Liver (tissue), 9 donors: ENCODE data around the gene DERL3. TPM values are rescaled to one million over a fixed set of nuclear protein-coding genes. Genes with fewer than 3 reads are reported as not detected.

Experiments used
- DNase-seq: peaks from one replicate; pipeline ENCODE4 v3.0.0-alpha.2; 2017; ENCODE audit warnings: low spot score
- H3K27ac ChIP-seq, 2 donors: one replicate each; pipeline ENCODE4 v1.7.0; 2013; ENCODE audit warnings: inconsistent platforms in 2 of 2, low read length in 2 of 2, control low read depth in 1 of 2, low read depth in 1 of 2, mild to moderate bottlenecking in 1 of 2
- H3K27me3 ChIP-seq, 4 donors: one replicate each; pipeline versions ENCODE4 v1.6.1 to v1.7.0; 2013; ENCODE audit warnings: low read length in 3 of 4, inconsistent platforms in 1 of 4, mild to moderate bottlenecking in 1 of 4, moderate library complexity in 1 of 4; ENCODE audit not compliant: control insufficient read depth in 4 of 4, insufficient read depth in 4 of 4
- H3K36me3 ChIP-seq, 4 donors: one replicate each; pipeline versions ENCODE4 v1.6.1 to v1.7.0; 2013; ENCODE audit warnings: low read length in 3 of 4, mild to moderate bottlenecking in 3 of 4, low read depth in 1 of 4, moderate library complexity in 1 of 4; ENCODE audit not compliant: control insufficient read depth in 4 of 4, insufficient read depth in 3 of 4
- H3K4me1 ChIP-seq, 4 donors: one replicate each; pipeline versions ENCODE4 v1.6.1 to v1.7.0; 2013; ENCODE audit warnings: low read length in 3 of 4, mild to moderate bottlenecking in 3 of 4, moderate library complexity in 1 of 4; ENCODE audit not compliant: control insufficient read depth in 4 of 4, insufficient read depth in 4 of 4
- H3K4me3 ChIP-seq, 3 donors: one replicate each; pipeline versions ENCODE4 v1.6.1 to v1.7.0; 2013; ENCODE audit warnings: low read length in 3 of 3, control low read depth in 1 of 3, low read depth in 1 of 3, mild to moderate bottlenecking in 1 of 3
- H3K9ac ChIP-seq, 2 donors: one replicate each; pipeline ENCODE4 v1.7.0; 2013; ENCODE audit warnings: low read length in 2 of 2, mild to moderate bottlenecking in 2 of 2, moderate library complexity in 2 of 2, control low read depth in 1 of 2, low read depth in 1 of 2
- H3K9me3 ChIP-seq, 4 donors: one replicate each; pipeline versions ENCODE4 v1.6.1 to v1.7.0; 2013; ENCODE audit warnings: low read length in 3 of 4; ENCODE audit not compliant: control insufficient read depth in 4 of 4
- EGR1 ChIP-seq, 2 donors: IDR thresholded peaks; 2 replicates each; pipeline ENCODE4 v1.6.1; 2016 to 2018; ENCODE audit warnings: antibody characterized with exemption in 2 of 2, low read depth in 2 of 2
- FOXA1 ChIP-seq: IDR thresholded peaks from 2 replicates; pipeline ENCODE4 v1.6.1; 2016; ENCODE audit warnings: antibody characterized with exemption
- FOXA2 ChIP-seq: IDR thresholded peaks from 2 replicates; pipeline ENCODE4 v1.6.1; 2016; ENCODE audit warnings: antibody characterized with exemption
- GABPA ChIP-seq, 2 donors: IDR thresholded peaks in 1 of 2; conservative IDR thresholded peaks in 1 of 2; 2 replicates each; pipeline ENCODE4 v1.6.1; 2016; ENCODE audit warnings: antibody characterized with exemption in 2 of 2, mild to moderate bottlenecking in 1 of 2, moderate library complexity in 1 of 2
- HNF4A ChIP-seq, 2 donors: conservative IDR thresholded peaks; 2 replicates each; pipeline ENCODE4 v1.6.1; 2016; ENCODE audit warnings: antibody characterized with exemption in 2 of 2, mild to moderate bottlenecking in 2 of 2
- HNF4G ChIP-seq: IDR thresholded peaks from 2 replicates; pipeline ENCODE4 v1.6.1; 2016; ENCODE audit warnings: antibody characterized with exemption
- NR2F2 ChIP-seq: IDR thresholded peaks from 2 replicates; pipeline ENCODE4 v1.6.1; 2016; ENCODE audit warnings: antibody characterized with exemption
- RAD21 ChIP-seq, 2 donors: IDR thresholded peaks; 2 replicates each; pipeline ENCODE4 v1.6.1; 2016; ENCODE audit warnings: antibody characterized with exemption in 2 of 2, mild to moderate bottlenecking in 2 of 2
- RXRA ChIP-seq, 2 donors: IDR thresholded peaks; 2 replicates each; pipeline ENCODE4 v1.6.1; 2017 to 2018; ENCODE audit warnings: antibody characterized with exemption in 2 of 2, mild to moderate bottlenecking in 1 of 2
- SP1 ChIP-seq: IDR thresholded peaks from 2 replicates; pipeline ENCODE4 v1.6.1; 2018; ENCODE audit warnings: antibody characterized with exemption, mild to moderate bottlenecking
- YY1 ChIP-seq: IDR thresholded peaks from 2 replicates; pipeline ENCODE4 v1.6.1; 2016; ENCODE audit warnings: antibody characterized with exemption, mild to moderate bottlenecking
- WGBS: extraction: QIAGEN DNeasy Blood & Tissue Kit; methylation state at CpG from one replicate; pipeline ENCODE4 v1.1.7; 2013; 5-methylcytosine and 5-hydroxymethylcytosine counted together
- polyA plus RNA-seq, 2 donors: library from polyadenylated mRNA; stranded (reverse) in 1 of 2; unstranded in 1 of 2; fragments of 200-250 nt in 1 of 2; fragments of >200 nt in 1 of 2; fragmentation: Nextera tagmentation in 1 of 2; extraction: Ambion mirVana in 1 of 2; gene quantifications; one replicate each; pipeline versions ENCODE4 v1.2.1 to v1.2.3, GENCODE V29; 2013 to 2015
- total RNA-seq, 2 donors: library from RNA; depleted of rRNA; stranded (reverse); fragments of >200 nt; gene quantifications; one replicate each; pipeline ENCODE4 v1.2.3, GENCODE V29; 2014
- TF ChIP-seq, protein P1 (sequence below): IDR thresholded peaks from 2 replicates; pipeline ENCODE4 v1.6.1; 2016; ENCODE audit warnings: antibody characterized with exemption
- TF ChIP-seq, protein P2 (sequence below): fragments of 150-350 bp; IDR thresholded peaks from 2 replicates; pipeline ENCODE4 v1.5.1; 2017; ENCODE audit warnings: improper control_type of control experiment, low read depth, low read length; ENCODE audit not compliant: missing input control
- TF ChIP-seq, protein P3 (sequence below): IDR thresholded peaks from 2 replicates; pipeline ENCODE4 v1.6.1; 2016; ENCODE audit warnings: antibody characterized with exemption
- TF ChIP-seq, protein P4 (sequence below): IDR thresholded peaks from 2 replicates; pipeline ENCODE4 v1.6.1; 2016; ENCODE audit warnings: antibody characterized with exemption
- TF ChIP-seq, protein P5 (sequence below): IDR thresholded peaks from 2 replicates; pipeline ENCODE4 v1.6.1; 2016; ENCODE audit warnings: antibody characterized with exemption, mild to moderate bottlenecking
- donor health status: healthy.
- donor health status: healthy.
- donor health status: healthy.
- donor health status: healthy.
- donor health status: healthy.

Gene DERL3
- total and polyA plus RNA-seq, 4 donors = 1.0 to 9.3 (median 3.9) TPM

DNA sequence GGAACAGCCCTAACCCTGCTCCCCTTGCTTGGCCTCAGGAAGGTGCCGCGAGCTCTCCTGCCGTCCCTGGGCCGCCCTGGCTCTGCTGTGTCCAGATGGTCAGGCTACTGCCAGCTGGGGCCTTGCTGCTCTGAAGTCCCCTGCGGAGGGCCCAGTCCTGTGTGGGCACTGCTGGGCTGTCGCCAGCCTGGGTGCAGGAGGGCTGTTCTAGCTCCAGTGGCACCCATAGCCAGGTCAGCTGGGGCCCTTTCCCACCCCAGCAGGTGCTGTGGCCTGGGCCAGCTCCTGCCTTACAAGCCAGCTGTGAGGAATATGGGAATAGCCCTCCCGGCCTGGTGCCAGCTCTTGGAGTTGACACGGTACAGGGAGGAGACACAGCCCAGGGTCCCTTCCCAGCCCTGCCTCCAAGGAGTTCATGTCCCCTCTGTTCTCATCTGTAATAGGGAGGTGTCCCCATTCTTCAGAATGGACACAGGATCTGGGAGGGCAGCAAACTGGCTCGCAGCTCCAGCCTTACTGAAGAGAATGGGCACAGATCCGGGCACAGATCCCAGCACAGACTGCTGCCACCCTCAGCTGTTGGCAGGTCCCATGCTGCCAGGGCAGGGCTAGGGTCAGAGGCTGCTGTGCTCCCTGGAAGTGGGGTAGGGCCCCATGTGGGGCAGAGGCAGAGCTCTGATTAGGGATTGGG lies 3.9 kb downstream of the DERL3 start:
- Histone ChIP-seq H3K36me3 (peaks cover 2 to 35% (median 6%) of the 10 kb centered on the region in 4 donors), H3K9me3 (no peaks in the 10 kb centered on the region), H3K27ac (no peak overlapping the region), H3K27me3 (no peaks in the 10 kb centered on the region), H3K4me3 (no peak overlapping the region), H3K4me1 (peaks cover 3 to 10% (median 10%) of the 10 kb centered on the region in 4 donors), H3K9ac (no peak overlapping the region)
- DNase-seq = no peak
- WGBS = 93% methylated on average over 10 of the region's 10 CpGs
- TF ChIP-seq HNF4A (conservative IDR thresholded peaks at IDR 0.05) (no peak), SP1 (no peak), FOXA1 (no peak), EGR1 (IDR thresholded peaks at IDR 0.05; ENCODE audit: low read depth in 2 of 2) (no peak), FOXA2 (no peak)
- TF ChIP-seq, protein P1, sequence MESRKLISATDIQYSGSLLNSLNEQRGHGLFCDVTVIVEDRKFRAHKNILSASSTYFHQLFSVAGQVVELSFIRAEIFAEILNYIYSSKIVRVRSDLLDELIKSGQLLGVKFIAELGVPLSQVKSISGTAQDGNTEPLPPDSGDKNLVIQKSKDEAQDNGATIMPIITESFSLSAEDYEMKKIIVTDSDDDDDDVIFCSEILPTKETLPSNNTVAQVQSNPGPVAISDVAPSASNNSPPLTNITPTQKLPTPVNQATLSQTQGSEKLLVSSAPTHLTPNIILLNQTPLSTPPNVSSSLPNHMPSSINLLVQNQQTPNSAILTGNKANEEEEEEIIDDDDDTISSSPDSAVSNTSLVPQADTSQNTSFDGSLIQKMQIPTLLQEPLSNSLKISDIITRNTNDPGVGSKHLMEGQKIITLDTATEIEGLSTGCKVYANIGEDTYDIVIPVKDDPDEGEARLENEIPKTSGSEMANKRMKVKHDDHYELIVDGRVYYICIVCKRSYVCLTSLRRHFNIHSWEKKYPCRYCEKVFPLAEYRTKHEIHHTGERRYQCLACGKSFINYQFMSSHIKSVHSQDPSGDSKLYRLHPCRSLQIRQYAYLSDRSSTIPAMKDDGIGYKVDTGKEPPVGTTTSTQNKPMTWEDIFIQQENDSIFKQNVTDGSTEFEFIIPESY = no peak
- TF ChIP-seq, protein P2, sequence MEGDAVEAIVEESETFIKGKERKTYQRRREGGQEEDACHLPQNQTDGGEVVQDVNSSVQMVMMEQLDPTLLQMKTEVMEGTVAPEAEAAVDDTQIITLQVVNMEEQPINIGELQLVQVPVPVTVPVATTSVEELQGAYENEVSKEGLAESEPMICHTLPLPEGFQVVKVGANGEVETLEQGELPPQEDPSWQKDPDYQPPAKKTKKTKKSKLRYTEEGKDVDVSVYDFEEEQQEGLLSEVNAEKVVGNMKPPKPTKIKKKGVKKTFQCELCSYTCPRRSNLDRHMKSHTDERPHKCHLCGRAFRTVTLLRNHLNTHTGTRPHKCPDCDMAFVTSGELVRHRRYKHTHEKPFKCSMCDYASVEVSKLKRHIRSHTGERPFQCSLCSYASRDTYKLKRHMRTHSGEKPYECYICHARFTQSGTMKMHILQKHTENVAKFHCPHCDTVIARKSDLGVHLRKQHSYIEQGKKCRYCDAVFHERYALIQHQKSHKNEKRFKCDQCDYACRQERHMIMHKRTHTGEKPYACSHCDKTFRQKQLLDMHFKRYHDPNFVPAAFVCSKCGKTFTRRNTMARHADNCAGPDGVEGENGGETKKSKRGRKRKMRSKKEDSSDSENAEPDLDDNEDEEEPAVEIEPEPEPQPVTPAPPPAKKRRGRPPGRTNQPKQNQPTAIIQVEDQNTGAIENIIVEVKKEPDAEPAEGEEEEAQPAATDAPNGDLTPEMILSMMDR = no peak
- TF ChIP-seq, protein P3, sequence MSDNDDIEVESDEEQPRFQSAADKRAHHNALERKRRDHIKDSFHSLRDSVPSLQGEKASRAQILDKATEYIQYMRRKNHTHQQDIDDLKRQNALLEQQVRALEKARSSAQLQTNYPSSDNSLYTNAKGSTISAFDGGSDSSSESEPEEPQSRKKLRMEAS = no peak

DNA sequence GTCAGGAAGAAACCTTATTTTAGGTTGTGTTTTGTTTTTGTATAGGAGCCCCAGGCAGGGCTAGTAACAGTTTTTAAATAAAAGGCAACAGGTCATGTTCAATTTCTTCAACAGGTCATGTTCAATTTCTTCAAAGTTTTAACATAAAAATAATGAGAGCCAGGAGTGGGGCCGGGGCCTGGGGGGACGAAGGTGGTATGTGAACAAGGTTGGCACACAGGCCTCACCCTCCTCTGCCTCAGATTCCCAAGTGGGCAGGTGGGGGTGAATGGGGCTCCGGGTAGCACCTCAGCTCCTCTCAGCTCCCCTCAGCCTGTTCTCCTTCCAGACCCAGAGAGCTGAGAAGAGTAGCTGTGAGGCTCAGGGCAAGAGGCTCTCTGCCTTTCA lies 4.4 kb downstream of the DERL3 start:
- TF ChIP-seq NR2F2 (no peak), RXRA (IDR thresholded peaks at IDR 0.05) (no peak), HNF4A (conservative IDR thresholded peaks at IDR 0.05) (no peak), RAD21 (IDR thresholded peaks at IDR 0.05) (no peak), EGR1 (IDR thresholded peaks at IDR 0.05; ENCODE audit: low read depth in 2 of 2) (no peak), YY1 (no peak), HNF4G (no peak), FOXA1 (no peak), GABPA (IDR thresholded peaks at IDR 0.05 in 1 of 2, conservative IDR thresholded peaks at IDR 0.05 in 1 of 2) (no peak), FOXA2 (no peak)
- TF ChIP-seq, protein P2 = no peak
- TF ChIP-seq, protein P4, sequence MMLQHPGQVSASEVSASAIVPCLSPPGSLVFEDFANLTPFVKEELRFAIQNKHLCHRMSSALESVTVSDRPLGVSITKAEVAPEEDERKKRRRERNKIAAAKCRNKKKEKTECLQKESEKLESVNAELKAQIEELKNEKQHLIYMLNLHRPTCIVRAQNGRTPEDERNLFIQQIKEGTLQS = no peak
- TF ChIP-seq, protein P1 = no peak
- TF ChIP-seq, protein P5, sequence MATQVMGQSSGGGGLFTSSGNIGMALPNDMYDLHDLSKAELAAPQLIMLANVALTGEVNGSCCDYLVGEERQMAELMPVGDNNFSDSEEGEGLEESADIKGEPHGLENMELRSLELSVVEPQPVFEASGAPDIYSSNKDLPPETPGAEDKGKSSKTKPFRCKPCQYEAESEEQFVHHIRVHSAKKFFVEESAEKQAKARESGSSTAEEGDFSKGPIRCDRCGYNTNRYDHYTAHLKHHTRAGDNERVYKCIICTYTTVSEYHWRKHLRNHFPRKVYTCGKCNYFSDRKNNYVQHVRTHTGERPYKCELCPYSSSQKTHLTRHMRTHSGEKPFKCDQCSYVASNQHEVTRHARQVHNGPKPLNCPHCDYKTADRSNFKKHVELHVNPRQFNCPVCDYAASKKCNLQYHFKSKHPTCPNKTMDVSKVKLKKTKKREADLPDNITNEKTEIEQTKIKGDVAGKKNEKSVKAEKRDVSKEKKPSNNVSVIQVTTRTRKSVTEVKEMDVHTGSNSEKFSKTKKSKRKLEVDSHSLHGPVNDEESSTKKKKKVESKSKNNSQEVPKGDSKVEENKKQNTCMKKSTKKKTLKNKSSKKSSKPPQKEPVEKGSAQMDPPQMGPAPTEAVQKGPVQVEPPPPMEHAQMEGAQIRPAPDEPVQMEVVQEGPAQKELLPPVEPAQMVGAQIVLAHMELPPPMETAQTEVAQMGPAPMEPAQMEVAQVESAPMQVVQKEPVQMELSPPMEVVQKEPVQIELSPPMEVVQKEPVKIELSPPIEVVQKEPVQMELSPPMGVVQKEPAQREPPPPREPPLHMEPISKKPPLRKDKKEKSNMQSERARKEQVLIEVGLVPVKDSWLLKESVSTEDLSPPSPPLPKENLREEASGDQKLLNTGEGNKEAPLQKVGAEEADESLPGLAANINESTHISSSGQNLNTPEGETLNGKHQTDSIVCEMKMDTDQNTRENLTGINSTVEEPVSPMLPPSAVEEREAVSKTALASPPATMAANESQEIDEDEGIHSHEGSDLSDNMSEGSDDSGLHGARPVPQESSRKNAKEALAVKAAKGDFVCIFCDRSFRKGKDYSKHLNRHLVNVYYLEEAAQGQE = no peak
- 97% methylated on average over 3 of the region's 3 CpGs for WGBS
- Histone ChIP-seq H3K27ac (no peak overlapping the region), H3K27me3 (no peaks in the 10 kb centered on the region), H3K36me3 (peaks cover 2 to 35% (median 6%) of the 10 kb centered on the region in 4 donors), H3K9ac (no peak overlapping the region), H3K4me1 (peaks cover 3 to 10% (median 9%) of the 10 kb centered on the region in 4 donors), H3K9me3 (no peaks in the 10 kb centered on the region), H3K4me3 (no peak overlapping the region)
- DNase-seq = no peak
